ENCODE measurements around the gene GAL.

DNA sequence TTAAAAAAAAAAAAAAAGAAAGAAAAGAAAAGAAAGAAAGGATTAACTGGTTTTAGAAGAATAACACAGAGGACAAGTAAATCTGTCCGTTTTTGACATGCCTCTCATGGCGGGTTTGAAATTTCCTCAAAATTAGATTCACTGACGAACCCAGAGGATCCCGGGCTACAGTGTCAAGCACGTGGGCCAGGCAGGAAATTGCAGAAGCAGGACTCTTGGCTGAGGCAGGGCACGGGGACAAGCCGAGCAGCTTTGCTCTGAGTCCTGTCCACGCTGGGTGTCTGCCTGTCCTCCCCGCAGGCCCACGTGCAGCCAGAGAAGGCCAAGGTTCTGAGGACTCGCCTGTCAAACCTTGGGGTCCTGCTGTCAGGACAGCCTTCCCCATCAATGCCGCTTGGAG, 24.7 kb downstream of the GAL start:
- TF ChIP-seq POLR2AphosphoS5 (IDR thresholded peaks at IDR 0.05) (no peak), POLR2A (IDR thresholded peaks at IDR 0.05) (no peak), EP300 (IDR thresholded peaks at IDR 0.05; ENCODE audit: low read depth) (no peak)
- TF ChIP-seq, protein P1, sequence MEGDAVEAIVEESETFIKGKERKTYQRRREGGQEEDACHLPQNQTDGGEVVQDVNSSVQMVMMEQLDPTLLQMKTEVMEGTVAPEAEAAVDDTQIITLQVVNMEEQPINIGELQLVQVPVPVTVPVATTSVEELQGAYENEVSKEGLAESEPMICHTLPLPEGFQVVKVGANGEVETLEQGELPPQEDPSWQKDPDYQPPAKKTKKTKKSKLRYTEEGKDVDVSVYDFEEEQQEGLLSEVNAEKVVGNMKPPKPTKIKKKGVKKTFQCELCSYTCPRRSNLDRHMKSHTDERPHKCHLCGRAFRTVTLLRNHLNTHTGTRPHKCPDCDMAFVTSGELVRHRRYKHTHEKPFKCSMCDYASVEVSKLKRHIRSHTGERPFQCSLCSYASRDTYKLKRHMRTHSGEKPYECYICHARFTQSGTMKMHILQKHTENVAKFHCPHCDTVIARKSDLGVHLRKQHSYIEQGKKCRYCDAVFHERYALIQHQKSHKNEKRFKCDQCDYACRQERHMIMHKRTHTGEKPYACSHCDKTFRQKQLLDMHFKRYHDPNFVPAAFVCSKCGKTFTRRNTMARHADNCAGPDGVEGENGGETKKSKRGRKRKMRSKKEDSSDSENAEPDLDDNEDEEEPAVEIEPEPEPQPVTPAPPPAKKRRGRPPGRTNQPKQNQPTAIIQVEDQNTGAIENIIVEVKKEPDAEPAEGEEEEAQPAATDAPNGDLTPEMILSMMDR (IDR thresholded peaks at IDR 0.05), result no peak

Data from transverse colon (tissue), 4 donors.